Measurements from ENCODE around the gene CDH4.

The CDH4 gene

GRCh38 chr20:61861858-61862257, 609.8 kb downstream of the CDH4 start:
- Histone ChIP-seq H3K4me1 (ENCODE audit: control insufficient read depth in 1 of 2, insufficient read depth in 1 of 2, low read depth in 1 of 2, low read length in 1 of 2) (no peaks in the 10 kb centered on the region), H3K4me3 (ENCODE audit: low read depth in 1 of 2, low read length in 1 of 2) (no peak overlapping the region), H3K9me3 (no peaks in the 10 kb centered on the region), H3K27ac (no peak overlapping the region), H3K27me3 (no peaks in the 10 kb centered on the region), H3K36me3 (no peaks in the 10 kb centered on the region)
- TF ChIP-seq CTCF (IDR thresholded peaks at IDR 0.05): no peak

GRCh38 chr20:61862881-61863280, 610.8 kb downstream of the CDH4 start:
- no peaks in the 10 kb centered on the region for H3K9me3 ChIP-seq
- no peaks in the 10 kb centered on the region for H3K36me3 ChIP-seq
- no peak overlapping the region for H3K27ac ChIP-seq
- H3K4me3 ChIP-seq (ENCODE audit: low read depth in 1 of 2, low read length in 1 of 2): no peak overlapping the region
- H3K4me1 ChIP-seq (ENCODE audit: control insufficient read depth in 1 of 2, insufficient read depth in 1 of 2, low read depth in 1 of 2, low read length in 1 of 2): no peaks in the 10 kb centered on the region
- no peak for TF ChIP-seq CTCF (IDR thresholded peaks at IDR 0.05)
- no peaks in the 10 kb centered on the region for H3K27me3 ChIP-seq

- Histone ChIP-seq H3K36me3 (no peaks in the 10 kb centered on the region), H3K4me3 (ENCODE audit: low read depth in 1 of 2, low read length in 1 of 2) (no peak overlapping the region), H3K4me1 (ENCODE audit: control insufficient read depth in 1 of 2, insufficient read depth in 1 of 2, low read depth in 1 of 2, low read length in 1 of 2) (no peaks in the 10 kb centered on the region), H3K9me3 (no peaks in the 10 kb centered on the region), H3K27me3 (no peaks in the 10 kb centered on the region), H3K27ac (no peak overlapping the region)
- TF ChIP-seq CTCF (IDR thresholded peaks at IDR 0.05): no peak
Measured at GRCh38 chr20:61864481-61864880, 612.4 kb downstream of the CDH4 start.

GRCh38 chr20:61865353-61865752, 613.3 kb downstream of the CDH4 start:
- no peaks in the 10 kb centered on the region for H3K27me3 ChIP-seq
- no peak overlapping the region for H3K4me3 ChIP-seq (ENCODE audit: low read depth in 1 of 2, low read length in 1 of 2)
- no peak for TF ChIP-seq CTCF (IDR thresholded peaks at IDR 0.05)
- H3K27ac ChIP-seq: no peak overlapping the region
- H3K9me3 ChIP-seq: no peaks in the 10 kb centered on the region
- H3K36me3 ChIP-seq: no peaks in the 10 kb centered on the region
- H3K4me1 ChIP-seq (ENCODE audit: control insufficient read depth in 1 of 2, insufficient read depth in 1 of 2, low read depth in 1 of 2, low read length in 1 of 2): no peaks in the 10 kb centered on the region

GRCh38 chr20:61866165-61866564, 614.1 kb downstream of the CDH4 start:
- Histone ChIP-seq H3K36me3 (no peaks in the 10 kb centered on the region), H3K27me3 (no peaks in the 10 kb centered on the region), H3K4me1 (ENCODE audit: control insufficient read depth in 1 of 2, insufficient read depth in 1 of 2, low read depth in 1 of 2, low read length in 1 of 2) (no peaks in the 10 kb centered on the region), H3K27ac (no peak overlapping the region), H3K4me3 (ENCODE audit: low read depth in 1 of 2, low read length in 1 of 2) (no peak overlapping the region), H3K9me3 (no peaks in the 10 kb centered on the region)
- no peak for TF ChIP-seq CTCF (IDR thresholded peaks at IDR 0.05)

- no peak overlapping the region for H3K27ac ChIP-seq
- H3K36me3 ChIP-seq: no peaks in the 10 kb centered on the region
- no peaks in the 10 kb centered on the region for H3K4me1 ChIP-seq (ENCODE audit: control insufficient read depth in 1 of 2, insufficient read depth in 1 of 2, low read depth in 1 of 2, low read length in 1 of 2)
- no peaks in the 10 kb centered on the region for H3K9me3 ChIP-seq
- no peak overlapping the region for H3K4me3 ChIP-seq (ENCODE audit: low read depth in 1 of 2, low read length in 1 of 2)
- no peak for TF ChIP-seq CTCF (IDR thresholded peaks at IDR 0.05)
- no peaks in the 10 kb centered on the region for H3K27me3 ChIP-seq
Measured at GRCh38 chr20:61868006-61868405, 615.9 kb downstream of the CDH4 start.
